IMR-90 (cell line): ENCODE data around the gene HTT. TPM values are rescaled to one million over a fixed set of nuclear protein-coding genes. Genes with fewer than 3 reads are reported as not detected.

ENCODE experiments used
- ATAC-seq: fragments of 200-7000 bp; cut with Tn5 transposase; 2 replicates; pipeline ENCODE4 v1.9.1; 2020; ENCODE audit warnings: low read depth, mild to moderate bottlenecking, moderate library complexity
- BruUV-seq: library from RNA; stranded (reverse); fragments of 400-500 nt; replicated peaks from 2 replicates; lab custom pipeline; 2021; lab: Mats Ljungman, UMichigan
- CTCF ChIA-PET: fragments of 300-600 bp; formaldehyde crosslinking; extraction: SDS; loops from one replicate; lab custom pipeline; 2021; ENCODE audit warnings: antibody characterized with exemption; lab: Yijun Ruan, JAX
- POLR2A ChIA-PET: fragments of 300-600 bp; sonication (Branson Sonifier 250); formaldehyde crosslinking; loops from one replicate; lab custom pipeline; 2022; ENCODE audit warnings: antibody characterized with exemption; ENCODE audit not compliant: unreplicated experiment; lab: Charles Lee
- DNase-seq: peaks from one replicate; pipeline ENCODE4 v3.0.0; 2013
- H2AFZ ChIP-seq: replicated peaks from 2 replicates; pipeline ENCODE3; 2013; ENCODE audit warnings: low read length, mild to moderate bottlenecking; ENCODE audit not compliant: poor library complexity
- H2AK5ac ChIP-seq: 2 replicates; pipeline ENCODE4 v1.6.1; 2013; ENCODE audit warnings: low read depth, low read length, inconsistent platforms
- H2AK9ac ChIP-seq: replicated peaks from 2 replicates; pipeline ENCODE3; 2013; ENCODE audit warnings: mild to moderate bottlenecking, low read depth, low read length, moderate library complexity; ENCODE audit not compliant: poor library complexity
- H2BK120ac ChIP-seq: 2 replicates; pipeline ENCODE4 v1.6.1; 2013; ENCODE audit warnings: low read depth, low read length, inconsistent platforms
- H2BK15ac ChIP-seq: 3 replicates; pipeline ENCODE4 v1.6.1; 2013; ENCODE audit warnings: low read depth, low read length, inconsistent platforms
- H2BK20ac ChIP-seq: 2 replicates; pipeline ENCODE4 v1.6.1; 2013; ENCODE audit warnings: low read depth, mild to moderate bottlenecking, inconsistent platforms, low read length, moderate library complexity
- H2BK5ac ChIP-seq: 2 replicates; pipeline ENCODE4 v1.6.1; 2013; ENCODE audit warnings: mild to moderate bottlenecking, low read depth, low read length, inconsistent platforms; ENCODE audit not compliant: poor library complexity, severe bottlenecking
- H3K14ac ChIP-seq: replicated peaks from 2 replicates; pipeline ENCODE4 v1.6.1; 2013; ENCODE audit warnings: low read depth, low read length, inconsistent platforms
- H3K18ac ChIP-seq: 2 replicates; pipeline ENCODE4 v1.6.1; 2013; ENCODE audit warnings: low read depth, low read length, control low read depth
- H3K23ac ChIP-seq: 2 replicates; pipeline ENCODE4 v1.6.1; 2013; ENCODE audit warnings: low read depth, low read length, inconsistent platforms
- H3K27ac ChIP-seq: 2 replicates; pipeline ENCODE4 v1.5.1; 2013; ENCODE audit warnings: mild to moderate bottlenecking, control low read depth, low read length; ENCODE audit not compliant: insufficient read depth
- H3K27me3 ChIP-seq: 2 replicates; pipeline ENCODE4 v1.6.1; 2013; ENCODE audit warnings: low read length; ENCODE audit not compliant: control insufficient read depth, insufficient read depth
- H3K36me3 ChIP-seq: 2 replicates; pipeline ENCODE4 v1.6.1; 2013; ENCODE audit warnings: low read length, mixed read lengths; ENCODE audit not compliant: control insufficient read depth, insufficient read depth
- H3K4ac ChIP-seq: 2 replicates; pipeline ENCODE4 v1.6.1; 2013; ENCODE audit warnings: low read depth, low read length, inconsistent platforms
- H3K4me1 ChIP-seq: 2 replicates; pipeline ENCODE4 v1.6.1; 2013; ENCODE audit warnings: low read length, mixed read lengths; ENCODE audit not compliant: control insufficient read depth, insufficient read depth
- H3K4me2 ChIP-seq: 2 replicates; pipeline ENCODE4 v1.6.1; 2013; ENCODE audit warnings: low read depth, mild to moderate bottlenecking, control low read depth, low read length, moderate library complexity
- H3K4me3 ChIP-seq: 2 replicates; pipeline ENCODE4 v1.5.1; 2013; ENCODE audit warnings: low read depth, mild to moderate bottlenecking, control low read depth, low read length, moderate library complexity; ENCODE audit not compliant: insufficient read depth
- H3K56ac ChIP-seq: 2 replicates; pipeline ENCODE4 v1.6.1; 2013; ENCODE audit warnings: low read length, inconsistent platforms; ENCODE audit not compliant: insufficient read depth; ENCODE audit errors: extremely low read depth
- H3K79me1 ChIP-seq, 2 experiments: 2 replicates each; pipeline ENCODE4 v1.6.1; 2013; ENCODE audit warnings: low read length in 2 of 2, inconsistent platforms in 1 of 2, low read depth in 1 of 2
- H3K9ac ChIP-seq: 2 replicates; pipeline ENCODE4 v1.6.1; 2013; ENCODE audit warnings: low read depth, low read length, control low read depth
- H3K9me1 ChIP-seq: 2 replicates; pipeline ENCODE4 v1.6.1; 2013; ENCODE audit warnings: low read length, inconsistent platforms; ENCODE audit not compliant: insufficient read depth
- H3K9me3 ChIP-seq: 2 replicates; pipeline ENCODE4 v1.6.1; 2013; ENCODE audit warnings: low read length; ENCODE audit not compliant: control insufficient read depth, insufficient read depth
- H4K20me1 ChIP-seq: 2 replicates; pipeline ENCODE4 v1.6.1; 2013; ENCODE audit warnings: low read length, inconsistent platforms; ENCODE audit not compliant: insufficient read depth
- H4K5ac ChIP-seq: 2 replicates; pipeline ENCODE4 v1.6.1; 2013; ENCODE audit warnings: mild to moderate bottlenecking, low read depth, low read length, control low read depth
- H4K8ac ChIP-seq, 2 experiments: 2 replicates each; pipeline ENCODE4 v1.6.1; 2013; ENCODE audit warnings: low read depth in 2 of 2, low read length in 2 of 2, control low read depth in 1 of 2, inconsistent platforms in 1 of 2
- H4K91ac ChIP-seq: 2 replicates; pipeline ENCODE4 v1.6.1; 2013; ENCODE audit warnings: low read depth, low read length, inconsistent platforms; ENCODE audit not compliant: insufficient read depth
- CEBPB ChIP-seq: IDR thresholded peaks from 2 replicates; pipeline ENCODE4 v1.6.1; 2012; ENCODE audit warnings: low read depth, low read length, improper control_type of control experiment
- CTCF ChIP-seq: conservative IDR thresholded peaks from 2 replicates; pipeline ENCODE4 v1.5.1; 2012; ENCODE audit warnings: mild to moderate bottlenecking, low read depth, low read length, improper control_type of control experiment
- SMC3 ChIP-seq: fragments of 150-350 bp; IDR thresholded peaks from 2 replicates; pipeline ENCODE4 v1.6.1; 2016; ENCODE audit warnings: low read depth, mild to moderate bottlenecking, antibody characterized with exemption, low read length, moderate library complexity
- USF2 ChIP-seq: fragments of 150-350 bp; IDR thresholded peaks from 2 replicates; pipeline ENCODE4 v1.6.1; 2017; ENCODE audit warnings: mild to moderate bottlenecking, antibody characterized with exemption, low read length, low read depth
- WGBS, 2 experiments: methylation state at CpG; one replicate each; pipeline versions ENCODE4 v1.1.5 to v1.1.7; 2013; ENCODE audit warnings: missing lambda C conversion rate in 2 of 2; ENCODE audit not compliant: insufficient read length in 1 of 2; ENCODE audit errors: extremely low coverage in 2 of 2; 5-methylcytosine and 5-hydroxymethylcytosine counted together
- dilution Hi-C: fragments of 300-500 bp; cut with HindIII; formaldehyde crosslinking; loops from one replicate; pipeline ENCODE4 v1.14.3; 2018; ENCODE audit warnings: low sequenced_read_pairs; ENCODE audit not compliant: unreplicated experiment
- in situ Hi-C: fragments of 300-500 bp; cut with MboI; formaldehyde crosslinking; loops from 3 replicates; pipeline ENCODE4 v1.14.3; 2019; ENCODE audit warnings: low sequenced_read_pairs, inconsistent platforms, mixed read lengths
- intact Hi-C: fragments of 100-400 bp; cut with micrococcal nuclease; formaldehyde crosslinking; loops from 2 replicates; pipeline ENCODE4 v1.10.0; 2022
- polyA plus RNA-seq, 3 experiments: library from polyadenylated mRNA; depleted of rRNA; stranded (reverse); fragments of >200 nt; gene quantifications; 2 replicates each; pipeline ENCODE4 v1.2.3, GENCODE V29; 2012; ENCODE audit warnings: low replicate concordance in 1 of 3
- total RNA-seq: library from RNA; depleted of rRNA; stranded (reverse); fragments of >200 nt; gene quantifications from 2 replicates; pipeline ENCODE4 v1.2.3, GENCODE V29; 2012

The HTT gene
- total and polyA plus RNA-seq, 2 of the 4 experiments (the other 2 are of a cell fraction), result 11.6 to 14.3 TPM

GRCh38 chr4:3228881-3229280 lies 154.4 kb downstream of the HTT start:
- intact Hi-C loops (no loop called here), in situ Hi-C loops (no loop called here), dilution Hi-C loops (no loop called here)
- BruUV-seq, result no TSS peak
- CTCF ChIA-PET, result no interaction called here
- Histone ChIP-seq H3K56ac (no peak overlapping the region), H3K23ac (no peak overlapping the region), H3K27me3 (no peaks in the 10 kb centered on the region), H3K4me1 (peaks cover 3% of the 10 kb centered on the region), H4K91ac (no peak overlapping the region), H4K20me1 (peaks cover 3% of the 10 kb centered on the region; the same call in 1 of the 2 replicates), H2AK5ac (no peak overlapping the region), H3K4me2 (no peak overlapping the region), H2AFZ (no peak overlapping the region), H3K79me1 (peaks cover 0 to 9% of the 10 kb centered on the region in 2 experiments; a peak in 1 of 4 replicates), H3K4ac (no peak overlapping the region), H2BK15ac (no peak overlapping the region), H4K5ac (no peak overlapping the region), H3K18ac (no peak overlapping the region), H2AK9ac (no peak overlapping the region), H3K4me3 (no peak overlapping the region), H3K9me1 (peaks cover 11% of the 10 kb centered on the region), H2BK20ac (no peak overlapping the region), H3K36me3 (peaks cover 60% of the 10 kb centered on the region), H3K27ac (no peak overlapping the region), H3K9ac (no peak overlapping the region), H3K14ac (no peak overlapping the region), H2BK5ac (peak overlapping the region; percentile 24), H2BK120ac (no peak overlapping the region), H3K9me3 (no peaks in the 10 kb centered on the region), H4K8ac (no peak overlapping the region)
- WGBS, 2 experiments, result 85% methylated on average over 8 of the region's 13 CpGs; no CpG with 5 or more reads in 1 of the 2 experiments
- POLR2A ChIA-PET, result no interaction called here
- no peak for DNase-seq
- no peak for TF ChIP-seq USF2
- TF ChIP-seq SMC3, result no peak
- no peak for TF ChIP-seq CTCF
- no peak for TF ChIP-seq CEBPB
- ATAC-seq, result no peak
